NT2/D1 (cell line): ENCODE measurements around the gene SOCS3.

Experiments used
- DNase-seq: peaks from one replicate; pipeline ENCODE4 v3.0.0-alpha.2; 2011; ENCODE audit warnings: low read depth, low spot score
- H3K27me3 ChIP-seq: 2 replicates; pipeline ENCODE4 v1.6.0; 2011; ENCODE audit warnings: mild to moderate bottlenecking; ENCODE audit not compliant: insufficient read length, insufficient read depth
- H3K36me3 ChIP-seq: 2 replicates; pipeline ENCODE4 v1.6.1; 2011; ENCODE audit warnings: mild to moderate bottlenecking, low read length, mixed read lengths; ENCODE audit not compliant: insufficient read depth, insufficient read length
- H3K4me1 ChIP-seq: 2 replicates; pipeline ENCODE4 v1.5.1; 2011; ENCODE audit not compliant: insufficient read depth, insufficient read length
- H3K4me3 ChIP-seq: 2 replicates; pipeline ENCODE4 v1.5.1; 2011; ENCODE audit warnings: low read depth; ENCODE audit not compliant: insufficient read length
- H3K9ac ChIP-seq: 2 replicates; pipeline ENCODE4 v1.6.0; 2011; ENCODE audit warnings: low read depth; ENCODE audit not compliant: insufficient read length
- H3K9me3 ChIP-seq: 2 replicates; pipeline ENCODE4 v1.5.1; 2011; ENCODE audit warnings: mild to moderate bottlenecking, low read length; ENCODE audit not compliant: insufficient read depth
- SUZ12 ChIP-seq: IDR thresholded peaks from 2 replicates; pipeline ENCODE4 v1.6.1; 2011; ENCODE audit not compliant: insufficient read length, insufficient read depth; ENCODE audit errors: extremely low read depth
- YY1 ChIP-seq: IDR thresholded peaks from 2 replicates; pipeline ENCODE4 v1.6.1; 2011; ENCODE audit not compliant: insufficient read length, insufficient read depth
- ZNF274 ChIP-seq: IDR thresholded peaks from 2 replicates; pipeline ENCODE4 v1.6.1; 2011; ENCODE audit warnings: mild to moderate bottlenecking, low read depth, low read length

SOCS3 gene

GRCh38 chr17:78353834-78354233, 6.0 kb downstream of the SOCS3 start:
- Histone ChIP-seq H3K4me3 (no peak overlapping the region), H3K9ac (peak overlapping the region; percentile 17), H3K27me3 (peaks cover 61% of the 10 kb centered on the region), H3K4me1 (peaks cover 32% of the 10 kb centered on the region), H3K9me3 (no peaks in the 10 kb centered on the region), H3K36me3 (peaks cover 28% of the 10 kb centered on the region)
- no peak for DNase-seq
- TF ChIP-seq ZNF274: no peak
- no peak for TF ChIP-seq SUZ12
- no peak for TF ChIP-seq YY1

- Histone ChIP-seq H3K27me3 (peaks cover 56% of the 10 kb centered on the region), H3K4me3 (peak overlapping the region; percentile 10), H3K9ac (peak overlapping the region; percentile 44), H3K9me3 (no peaks in the 10 kb centered on the region), H3K4me1 (peaks cover 22% of the 10 kb centered on the region), H3K36me3 (peaks cover 7% of the 10 kb centered on the region)
- TF ChIP-seq YY1 (no peak), SUZ12 (no peak), ZNF274 (no peak)
- no peak for DNase-seq
Observed at GRCh38 chr17:78351449-78352006, 8.3 kb downstream of the SOCS3 start.

- H3K4me1 ChIP-seq: peaks cover 18% of the 10 kb centered on the region
- H3K27me3 ChIP-seq: peaks cover 59% of the 10 kb centered on the region
- H3K9me3 ChIP-seq: no peaks in the 10 kb centered on the region
- no peak for DNase-seq
- no peak overlapping the region for H3K4me3 ChIP-seq
- no peaks in the 10 kb centered on the region for H3K36me3 ChIP-seq
- H3K9ac ChIP-seq: no peak overlapping the region
- TF ChIP-seq SUZ12 (peak; percentile 1), YY1 (no peak)
Observed at GRCh38 chr17:78349891-78350642, 9.8 kb downstream of the SOCS3 start.

GRCh38 chr17:78348055-78348770, 11.7 kb downstream of the SOCS3 start:
- DNase-seq: no peak
- Histone ChIP-seq H3K4me3 (no peak overlapping the region), H3K36me3 (no peaks in the 10 kb centered on the region), H3K9ac (no peak overlapping the region), H3K4me1 (peaks cover 17% of the 10 kb centered on the region), H3K9me3 (no peaks in the 10 kb centered on the region), H3K27me3 (peaks cover 58% of the 10 kb centered on the region)
- TF ChIP-seq YY1 (no peak), SUZ12 (no peak), ZNF274 (no peak)

GRCh38 chr17:78347453-78347852, 12.4 kb downstream of the SOCS3 start:
- Histone ChIP-seq H3K4me3 (no peak overlapping the region), H3K9ac (no peak overlapping the region), H3K4me1 (peaks cover 19% of the 10 kb centered on the region), H3K9me3 (no peaks in the 10 kb centered on the region), H3K36me3 (no peaks in the 10 kb centered on the region), H3K27me3 (peaks cover 66% of the 10 kb centered on the region)
- no peak for DNase-seq
- no peak for TF ChIP-seq YY1
- TF ChIP-seq SUZ12: no peak
- TF ChIP-seq ZNF274: no peak

GRCh38 chr17:78346605-78347250, 13.1 kb downstream of the SOCS3 start:
- H3K4me1 ChIP-seq: peaks cover 20% of the 10 kb centered on the region
- peaks cover 72% of the 10 kb centered on the region for H3K27me3 ChIP-seq
- no peak overlapping the region for H3K4me3 ChIP-seq
- no peak for DNase-seq
- H3K9ac ChIP-seq: no peak overlapping the region
- no peaks in the 10 kb centered on the region for H3K9me3 ChIP-seq
- H3K36me3 ChIP-seq: no peaks in the 10 kb centered on the region
- TF ChIP-seq ZNF274 (no peak), YY1 (no peak), SUZ12 (no peak)

GRCh38 chr17:78345791-78346494, 13.9 kb downstream of the SOCS3 start:
- Histone ChIP-seq H3K36me3 (no peaks in the 10 kb centered on the region), H3K27me3 (peaks cover 79% of the 10 kb centered on the region), H3K4me1 (peaks cover 17% of the 10 kb centered on the region), H3K9ac (no peak overlapping the region), H3K9me3 (no peaks in the 10 kb centered on the region), H3K4me3 (no peak overlapping the region)
- TF ChIP-seq ZNF274 (no peak), YY1 (no peak), SUZ12 (no peak)
- DNase-seq: no peak
